Choroid plexus epithelial cell (primary cell): ENCODE results near the gene TRAIP.

Source experiments
- DNase-seq: peaks from one replicate; pipeline ENCODE4 v3.0.0-alpha.2; 2010; ENCODE audit warnings: low read depth
- H3K4me3 ChIP-seq: 2 replicates; pipeline ENCODE4 v1.5.1; 2011; ENCODE audit warnings: low read depth, mild to moderate bottlenecking, control low read depth, low read length, moderate library complexity
- CTCF ChIP-seq: conservative IDR thresholded peaks from 2 replicates; pipeline ENCODE4 v1.5.1; 2011; ENCODE audit warnings: low read depth, mild to moderate bottlenecking, control low read depth, inconsistent platforms, low read length, moderate library complexity

Gene TRAIP

DNA sequence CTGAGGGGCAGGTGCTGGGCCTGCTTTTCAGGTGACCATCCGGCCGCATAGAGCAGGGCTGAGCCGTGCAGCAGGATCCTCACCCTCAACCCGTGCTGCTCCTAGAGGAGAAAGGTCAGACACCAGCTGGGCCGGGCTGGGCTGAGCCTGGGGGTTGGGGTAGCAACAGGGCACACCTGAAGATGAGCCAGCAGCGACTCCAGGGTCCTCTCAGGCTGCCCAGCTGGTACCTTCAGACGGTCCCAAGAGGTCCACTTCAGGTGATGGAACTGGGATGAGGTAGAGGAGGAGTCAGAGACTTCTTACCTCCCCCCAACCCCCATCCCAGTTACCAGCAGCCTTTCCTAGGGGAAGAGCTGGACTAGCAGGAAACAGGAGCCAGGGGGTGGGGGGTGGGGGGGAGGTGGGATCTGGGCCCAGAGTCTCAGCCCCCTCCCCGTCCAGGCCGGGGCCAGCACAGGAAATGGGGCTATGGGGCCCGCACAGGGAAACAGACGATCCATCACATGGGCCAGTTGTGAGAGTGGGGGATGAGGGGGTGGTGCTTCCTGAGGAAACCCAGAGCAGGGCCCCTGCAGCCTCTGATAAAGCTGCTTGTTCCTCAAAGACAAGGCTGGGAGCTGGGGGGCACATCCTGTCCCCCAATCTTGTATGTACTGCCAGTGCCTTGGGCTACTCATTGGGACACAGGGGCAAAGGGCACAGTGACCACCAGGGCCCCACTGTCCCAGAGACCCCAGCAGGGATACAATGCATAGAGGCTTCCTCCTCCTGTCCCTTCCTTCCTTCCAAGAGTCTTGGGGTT is 50.3 kb downstream of the TRAIP start:
- no peak for TF ChIP-seq CTCF
- peak; percentile 49 for DNase-seq
- H3K4me3 ChIP-seq, result peak overlapping the region; percentile 14

DNA sequence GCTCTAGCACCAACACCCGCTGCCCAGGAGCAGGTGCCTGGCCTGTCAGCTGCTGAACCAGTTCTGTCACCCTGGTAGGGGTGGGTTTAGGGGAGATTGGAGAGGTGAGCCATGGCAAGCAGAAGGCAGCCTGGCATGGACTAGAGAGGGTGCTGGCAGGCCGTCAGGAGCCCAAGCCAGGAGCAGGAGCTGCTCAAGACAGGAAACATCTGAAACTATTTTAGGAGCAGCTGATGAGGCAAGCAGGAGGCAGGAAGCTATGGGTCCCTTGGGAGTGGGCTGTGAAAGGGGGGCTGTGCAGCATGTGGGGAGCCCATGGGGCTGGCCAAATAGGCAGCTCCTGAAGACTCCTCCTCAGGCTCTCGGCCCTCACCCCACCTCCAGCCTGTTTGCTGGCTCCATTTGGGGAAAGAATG is 51.0 kb downstream of the TRAIP start:
- DNase-seq, result peak; percentile 91

GRCh38 chr3:49804141-49805041 is 52.0 kb downstream of the TRAIP start:
- TF ChIP-seq CTCF, result no peak
- H3K4me3 ChIP-seq, result peak overlapping the region; percentile 84
- DNase-seq, result no peak

More for the DNA sequence above, 51.0 kb downstream of the TRAIP start:
- no peak overlapping the region for H3K4me3 ChIP-seq
- TF ChIP-seq CTCF, result no peak

GRCh38 chr3:49803465-49804140 is 52.8 kb downstream of the TRAIP start:
- no peak for TF ChIP-seq CTCF
- peak overlapping the region; percentile 84 for H3K4me3 ChIP-seq
- DNase-seq, result peak; percentile 35

DNA sequence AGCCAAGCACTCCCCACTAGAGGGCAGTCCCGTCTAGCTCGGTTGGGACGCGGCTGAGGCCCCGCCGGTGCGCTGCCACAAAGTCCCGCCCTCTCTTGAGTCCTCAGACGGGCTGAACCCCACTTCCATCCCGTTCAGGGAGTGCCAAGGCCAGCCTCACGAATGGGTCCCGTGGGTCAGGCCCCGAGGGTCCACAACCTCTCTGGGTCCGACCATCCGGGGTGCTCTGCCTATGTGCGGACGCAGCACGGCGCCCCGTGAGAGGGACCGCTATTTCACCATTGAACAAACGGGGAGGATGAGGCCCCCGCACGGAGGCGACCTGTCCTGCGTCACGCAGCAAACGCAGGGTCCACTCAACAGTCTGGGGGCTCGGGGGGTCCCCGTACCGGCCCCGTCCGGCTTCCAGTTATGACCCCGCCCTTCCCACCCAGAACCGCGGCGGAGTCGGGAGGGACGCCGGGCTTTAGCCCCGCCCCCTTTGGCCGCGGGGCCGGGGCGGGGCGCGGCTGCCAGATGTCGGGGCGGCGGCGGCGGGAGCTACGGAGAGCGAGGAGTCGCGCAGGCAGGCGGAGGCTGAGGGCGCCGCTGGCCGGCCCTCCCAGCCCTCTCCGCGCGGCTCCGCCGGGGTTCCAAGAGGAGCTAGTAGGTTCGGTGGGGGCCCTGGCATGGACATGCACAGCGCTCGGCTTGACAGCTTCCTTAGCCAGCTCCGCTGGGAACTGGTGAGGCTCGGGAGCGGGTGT is 53.5 kb downstream of the TRAIP start, which contains the start of gene INKA1:
TSS of gene INKA1 (plus strand) at position 543 of the 746 bp plus-strand sequence. CDS start at position 675, 132 bp downstream.
- peak within 1 kb of the TSS; percentile 84 for H3K4me3 ChIP-seq
- peak; percentile 88 for TF ChIP-seq CTCF
- DNase-seq, result peak; percentile 84

DNA sequence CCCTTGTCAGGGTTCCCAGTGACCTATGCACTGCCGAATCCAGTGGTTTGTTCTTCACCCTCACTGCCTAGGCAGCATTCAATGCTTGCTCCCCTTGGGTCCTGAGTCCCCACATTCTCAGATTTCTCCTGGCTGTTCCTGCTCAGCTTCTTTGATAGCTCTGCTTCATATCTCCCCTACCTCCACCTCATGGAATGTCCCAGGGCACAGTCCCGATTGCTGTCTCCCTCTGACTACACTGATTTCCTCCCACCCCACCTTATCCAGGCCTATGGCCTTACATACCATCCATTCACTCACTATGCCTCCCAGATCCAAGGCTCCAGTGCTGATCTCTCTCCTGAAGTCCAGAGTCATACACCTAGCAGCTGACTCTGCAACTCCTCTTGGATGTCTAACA is 55.2 kb downstream of the TRAIP start:
- no peak for DNase-seq
- no peak for TF ChIP-seq CTCF
- H3K4me3 ChIP-seq, result no peak overlapping the region
